Measurements from ENCODE around the gene GASK1A. TPM values are rescaled to one million over a fixed set of nuclear protein-coding genes. Genes with fewer than 3 reads are reported as not detected.

GASK1A gene
- total and polyA plus RNA-seq, 10 of the 15 experiments (the other 5 are each of a cell fraction or from before 2014, with no cell fraction given), result 0.18 TPM; not detected in 9

DNA sequence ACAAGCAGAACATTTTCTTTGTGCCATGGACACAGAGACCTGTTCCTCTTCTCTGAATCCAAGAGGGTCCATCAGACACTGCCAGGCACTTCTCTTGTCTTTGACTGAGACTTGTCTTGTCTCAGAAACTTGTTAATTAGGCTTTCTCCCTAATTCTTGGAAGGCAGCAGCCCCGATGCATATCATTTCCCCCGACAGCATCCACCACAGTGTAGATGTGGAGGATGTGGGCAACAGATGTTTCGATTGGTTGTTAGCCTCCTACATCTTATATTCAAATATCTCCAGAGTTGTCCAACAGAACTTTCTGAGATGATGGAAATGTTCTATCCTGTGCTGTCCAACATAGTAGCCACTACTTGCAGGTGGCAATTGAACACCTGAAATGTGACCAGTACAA, 15.5 kb downstream of the GASK1A start (continued):
- TF ChIP-seq, protein P1, sequence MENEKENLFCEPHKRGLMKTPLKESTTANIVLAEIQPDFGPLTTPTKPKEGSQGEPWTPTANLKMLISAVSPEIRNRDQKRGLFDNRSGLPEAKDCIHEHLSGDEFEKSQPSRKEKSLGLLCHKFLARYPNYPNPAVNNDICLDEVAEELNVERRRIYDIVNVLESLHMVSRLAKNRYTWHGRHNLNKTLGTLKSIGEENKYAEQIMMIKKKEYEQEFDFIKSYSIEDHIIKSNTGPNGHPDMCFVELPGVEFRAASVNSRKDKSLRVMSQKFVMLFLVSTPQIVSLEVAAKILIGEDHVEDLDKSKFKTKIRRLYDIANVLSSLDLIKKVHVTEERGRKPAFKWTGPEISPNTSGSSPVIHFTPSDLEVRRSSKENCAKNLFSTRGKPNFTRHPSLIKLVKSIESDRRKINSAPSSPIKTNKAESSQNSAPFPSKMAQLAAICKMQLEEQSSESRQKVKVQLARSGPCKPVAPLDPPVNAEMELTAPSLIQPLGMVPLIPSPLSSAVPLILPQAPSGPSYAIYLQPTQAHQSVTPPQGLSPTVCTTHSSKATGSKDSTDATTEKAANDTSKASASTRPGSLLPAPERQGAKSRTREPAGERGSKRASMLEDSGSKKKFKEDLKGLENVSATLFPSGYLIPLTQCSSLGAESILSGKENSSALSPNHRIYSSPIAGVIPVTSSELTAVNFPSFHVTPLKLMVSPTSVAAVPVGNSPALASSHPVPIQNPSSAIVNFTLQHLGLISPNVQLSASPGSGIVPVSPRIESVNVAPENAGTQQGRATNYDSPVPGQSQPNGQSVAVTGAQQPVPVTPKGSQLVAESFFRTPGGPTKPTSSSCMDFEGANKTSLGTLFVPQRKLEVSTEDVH (IDR thresholded peaks at IDR 0.05; ENCODE audit: low read depth, partially characterized antibody), result no peak
- TF ChIP-seq NFIC (IDR thresholded peaks at IDR 0.05; ENCODE audit: low read depth, low read length) (no peak), HDGF (IDR thresholded peaks at IDR 0.05) (no peak), FOXK2 (IDR thresholded peaks at IDR 0.05) (no peak), ZNF217 (IDR thresholded peaks at IDR 0.05) (no peak), FOXM1 (IDR thresholded peaks at IDR 0.05; ENCODE audit: low read depth, low read length) (no peak)
- TF ChIP-seq, protein P2, sequence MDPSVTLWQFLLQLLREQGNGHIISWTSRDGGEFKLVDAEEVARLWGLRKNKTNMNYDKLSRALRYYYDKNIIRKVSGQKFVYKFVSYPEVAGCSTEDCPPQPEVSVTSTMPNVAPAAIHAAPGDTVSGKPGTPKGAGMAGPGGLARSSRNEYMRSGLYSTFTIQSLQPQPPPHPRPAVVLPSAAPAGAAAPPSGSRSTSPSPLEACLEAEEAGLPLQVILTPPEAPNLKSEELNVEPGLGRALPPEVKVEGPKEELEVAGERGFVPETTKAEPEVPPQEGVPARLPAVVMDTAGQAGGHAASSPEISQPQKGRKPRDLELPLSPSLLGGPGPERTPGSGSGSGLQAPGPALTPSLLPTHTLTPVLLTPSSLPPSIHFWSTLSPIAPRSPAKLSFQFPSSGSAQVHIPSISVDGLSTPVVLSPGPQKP (IDR thresholded peaks at IDR 0.05; ENCODE audit: low read depth, low read length), result no peak

DNA sequence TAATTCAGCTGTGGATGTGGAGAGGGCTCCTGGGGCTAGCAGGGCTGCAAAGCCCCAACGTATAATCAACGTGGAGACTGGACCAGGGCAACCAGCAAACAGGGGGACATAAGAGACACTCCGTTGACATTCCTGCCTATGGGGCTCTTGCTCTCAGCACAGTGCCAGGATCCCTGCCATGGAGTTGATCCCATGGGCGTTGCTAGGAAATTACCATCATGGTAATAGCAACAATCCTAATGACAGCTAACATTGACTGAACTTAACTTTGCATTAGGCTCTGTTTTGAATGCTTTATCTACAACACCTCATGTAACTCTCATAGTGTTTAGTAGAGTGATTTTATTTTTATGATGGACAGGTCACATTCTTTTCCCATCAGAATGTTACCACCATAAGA, 16.9 kb downstream of the GASK1A start:
- intact Hi-C loops (cut with micrococcal nuclease; ENCODE audit: unreplicated experiment) (no loop called here), in situ Hi-C loops (cut with MboI) (no loop called here)
- no peaks in the 10 kb centered on the region for H3K79me2 ChIP-seq (ENCODE audit: control insufficient read depth, insufficient read depth, low read length)
- ChIA-PET POLR2A (no interaction called here), RAD21 (ENCODE audit: unreplicated experiment) (no interaction called here), CTCF (no interaction called here), SMC1A (ENCODE audit: uncharacterized antibody, unreplicated experiment) (no interaction called here)
- BruUV-seq (replicated peaks), result no TSS peak
- no peak overlapping the region for H3K9ac ChIP-seq (ENCODE audit: control insufficient read depth, insufficient read depth, low read length)
- DNase-seq (ENCODE audit: low read depth, low spot score), result no peak
- no peaks in the 10 kb centered on the region; a peak in 3 of 4 replicates for H3K27me3 ChIP-seq (replicated peaks in 1 of 2; ENCODE audit: control insufficient read depth in 2 of 2, insufficient read depth in 2 of 2, low read length in 1 of 2)
- H3K4me3 ChIP-seq, result no peak overlapping the region
- no peak overlapping the region for H2AFZ ChIP-seq (ENCODE audit: control insufficient read depth, low read depth, low read length)
- 0% methylated on average over 4 of the region's 4 CpGs for WGBS (ENCODE audit: insufficient coverage, insufficient replicate concordance, low lambda C conversion rate, missing lambda C conversion rate)
- H4K20me1 ChIP-seq (ENCODE audit: control insufficient read depth, insufficient read depth), result 0 out of 2 replicates have a peak, but pooled peaks cover 2% of the 10 kb centered on the region
- H3K36me3 ChIP-seq (ENCODE audit: control insufficient read depth in 2 of 2, insufficient read depth in 2 of 2, low read length in 1 of 2), result no peaks in the 10 kb centered on the region
- no peak overlapping the region for H3K4me2 ChIP-seq (ENCODE audit: control insufficient read depth, insufficient read depth)
- FAIRE-seq, result no peak
- no peaks in the 10 kb centered on the region for H3K9me3 ChIP-seq (replicated peaks; ENCODE audit: control insufficient read depth, insufficient read depth, low read length)
- no peaks in the 10 kb centered on the region for H3K4me1 ChIP-seq (ENCODE audit: control insufficient read depth, insufficient read depth, low read length)
- ATAC-seq, result no peak
- H3K27ac ChIP-seq (ENCODE audit: control insufficient read depth, insufficient read depth), result no peak overlapping the region
- TF ChIP-seq PAX8 (IDR thresholded peaks at IDR 0.05), result no peak
- no peak for TF ChIP-seq CHD4 (IDR thresholded peaks at IDR 0.05)
- TF ChIP-seq, protein P3, sequence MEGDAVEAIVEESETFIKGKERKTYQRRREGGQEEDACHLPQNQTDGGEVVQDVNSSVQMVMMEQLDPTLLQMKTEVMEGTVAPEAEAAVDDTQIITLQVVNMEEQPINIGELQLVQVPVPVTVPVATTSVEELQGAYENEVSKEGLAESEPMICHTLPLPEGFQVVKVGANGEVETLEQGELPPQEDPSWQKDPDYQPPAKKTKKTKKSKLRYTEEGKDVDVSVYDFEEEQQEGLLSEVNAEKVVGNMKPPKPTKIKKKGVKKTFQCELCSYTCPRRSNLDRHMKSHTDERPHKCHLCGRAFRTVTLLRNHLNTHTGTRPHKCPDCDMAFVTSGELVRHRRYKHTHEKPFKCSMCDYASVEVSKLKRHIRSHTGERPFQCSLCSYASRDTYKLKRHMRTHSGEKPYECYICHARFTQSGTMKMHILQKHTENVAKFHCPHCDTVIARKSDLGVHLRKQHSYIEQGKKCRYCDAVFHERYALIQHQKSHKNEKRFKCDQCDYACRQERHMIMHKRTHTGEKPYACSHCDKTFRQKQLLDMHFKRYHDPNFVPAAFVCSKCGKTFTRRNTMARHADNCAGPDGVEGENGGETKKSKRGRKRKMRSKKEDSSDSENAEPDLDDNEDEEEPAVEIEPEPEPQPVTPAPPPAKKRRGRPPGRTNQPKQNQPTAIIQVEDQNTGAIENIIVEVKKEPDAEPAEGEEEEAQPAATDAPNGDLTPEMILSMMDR (IDR thresholded peaks at IDR 0.05 in 2 of 3, conservative IDR thresholded peaks at IDR 0.05 in 1 of 3; ENCODE audit: control insufficient read depth in 2 of 3, extremely low read depth in 1 of 3, insufficient read depth in 1 of 3, low read depth in 3 of 3, low read length in 3 of 3), result no peak
- TF ChIP-seq SRF (IDR thresholded peaks at IDR 0.05; ENCODE audit: low read depth in 2 of 2, low read length in 2 of 2), result no peak
- no peak for TF ChIP-seq GATAD2B (conservative IDR thresholded peaks at IDR 0.05; ENCODE audit: low read depth)
- TF ChIP-seq CBX5 (IDR thresholded peaks at IDR 0.05; ENCODE audit: low read depth), result no peak
- TF ChIP-seq, protein P4, sequence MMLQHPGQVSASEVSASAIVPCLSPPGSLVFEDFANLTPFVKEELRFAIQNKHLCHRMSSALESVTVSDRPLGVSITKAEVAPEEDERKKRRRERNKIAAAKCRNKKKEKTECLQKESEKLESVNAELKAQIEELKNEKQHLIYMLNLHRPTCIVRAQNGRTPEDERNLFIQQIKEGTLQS (IDR thresholded peaks at IDR 0.05; ENCODE audit: borderline replicate concordance, extremely low read depth, low read depth, low read length), result no peak
- TF ChIP-seq RBBP5 (conservative IDR thresholded peaks at IDR 0.05), result no peak
- TF ChIP-seq MYB (IDR thresholded peaks at IDR 0.05; ENCODE audit: borderline replicate concordance, low read depth, low read length), result no peak
- TF ChIP-seq, protein P5, sequence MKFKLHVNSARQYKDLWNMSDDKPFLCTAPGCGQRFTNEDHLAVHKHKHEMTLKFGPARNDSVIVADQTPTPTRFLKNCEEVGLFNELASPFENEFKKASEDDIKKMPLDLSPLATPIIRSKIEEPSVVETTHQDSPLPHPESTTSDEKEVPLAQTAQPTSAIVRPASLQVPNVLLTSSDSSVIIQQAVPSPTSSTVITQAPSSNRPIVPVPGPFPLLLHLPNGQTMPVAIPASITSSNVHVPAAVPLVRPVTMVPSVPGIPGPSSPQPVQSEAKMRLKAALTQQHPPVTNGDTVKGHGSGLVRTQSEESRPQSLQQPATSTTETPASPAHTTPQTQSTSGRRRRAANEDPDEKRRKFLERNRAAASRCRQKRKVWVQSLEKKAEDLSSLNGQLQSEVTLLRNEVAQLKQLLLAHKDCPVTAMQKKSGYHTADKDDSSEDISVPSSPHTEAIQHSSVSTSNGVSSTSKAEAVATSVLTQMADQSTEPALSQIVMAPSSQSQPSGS (IDR thresholded peaks at IDR 0.05; ENCODE audit: low read length), result no peak

Measured in GM12878 (cell line).